SU-DHL-6 (cell line): Measurements from ENCODE around the gene NID2.

Experiments used
- H2AFZ ChIP-seq: fragments of 200-600 bp; sonication (generic); 2 replicates; pipeline ENCODE4 v1.6.1; 2014; ENCODE audit warnings: low read depth, mild to moderate bottlenecking, moderate library complexity, mixed read lengths, antibody characterized with exemption, low read length; ENCODE audit not compliant: severe bottlenecking
- H3F3A ChIP-seq: fragments of 200-600 bp; shearing (Covaris generic); 2 replicates; pipeline ENCODE4 v1.6.0; 2016; ENCODE audit warnings: antibody characterized with exemption, mild to moderate bottlenecking; ENCODE audit not compliant: insufficient read depth
- H3K27ac ChIP-seq: fragments of 200-600 bp; sonication (generic); 2 replicates; pipeline ENCODE4 v1.5.1; 2016; ENCODE audit warnings: low read depth, mild to moderate bottlenecking, low read length, moderate library complexity, mixed read lengths
- H3K27me3 ChIP-seq: fragments of 200-600 bp; sonication (generic), shearing (Covaris generic); 2 replicates; pipeline ENCODE4 v1.6.0; 2014; ENCODE audit warnings: mild to moderate bottlenecking, low read length
- H3K36me3 ChIP-seq: fragments of 200-600 bp; sonication (generic); 2 replicates; pipeline ENCODE4 v1.6.1; 2014; ENCODE audit warnings: mild to moderate bottlenecking, low read length, mixed read lengths
- H3K4me2 ChIP-seq: fragments of 300-600, 200-600 bp; shearing (Covaris generic), sonication (generic); 2 replicates; pipeline ENCODE4 v1.6.0; 2014; ENCODE audit warnings: low read length, low read depth, mild to moderate bottlenecking; ENCODE audit not compliant: poor library complexity, severe bottlenecking
- H3K4me3 ChIP-seq: fragments of 200-600 bp; sonication (generic); 2 replicates; pipeline ENCODE4 v1.5.1; 2014; ENCODE audit warnings: antibody characterized with exemption, low read length, mild to moderate bottlenecking, mixed read lengths; ENCODE audit not compliant: insufficient read depth, poor library complexity, severe bottlenecking
- H3K79me2 ChIP-seq: fragments of 200-600 bp; sonication (generic); 2 replicates; pipeline ENCODE4 v1.6.1; 2014; ENCODE audit warnings: mild to moderate bottlenecking, low read length, moderate library complexity; ENCODE audit not compliant: insufficient read depth
- H3K9ac ChIP-seq: fragments of 200-600 bp; sonication (generic); 2 replicates; pipeline ENCODE4 v1.7.0; 2014; ENCODE audit warnings: mild to moderate bottlenecking, low read length
- H3K9me2 ChIP-seq: fragments of 200-600 bp; sonication (generic); replicated peaks from 2 replicates; pipeline ENCODE4 v1.6.1; 2014; ENCODE audit warnings: low read length; ENCODE audit not compliant: insufficient read depth
- H3K9me3 ChIP-seq: fragments of 200-600 bp; sonication (generic); 2 replicates; pipeline ENCODE4 v1.6.1; 2014; ENCODE audit warnings: low read length, mixed read lengths; ENCODE audit not compliant: insufficient read depth
- H4K20me1 ChIP-seq: fragments of 200-600 bp; sonication (generic); 2 replicates; pipeline ENCODE4 v1.6.1; 2014; ENCODE audit warnings: low read depth, mild to moderate bottlenecking, antibody characterized with exemption, low read length, moderate library complexity, mixed read lengths
- EZH2phosphoT487 ChIP-seq: fragments of 200-600 bp; sonication (generic), shearing (Covaris generic); conservative IDR thresholded peaks from 2 replicates; pipeline ENCODE4 v1.6.1; 2018; ENCODE audit warnings: mild to moderate bottlenecking, antibody characterized with exemption, low read length, moderate library complexity, mixed read lengths
- TF ChIP-seq, protein P1 (sequence below): fragments of 200-600 bp; sonication (generic); IDR thresholded peaks from one replicate; pipeline ENCODE4 v1.5.1; 2017; ENCODE audit warnings: antibody characterized with exemption, mild to moderate bottlenecking, low read length, moderate library complexity; ENCODE audit not compliant: insufficient read depth, poor library complexity, severe bottlenecking

NID2 gene

DNA sequence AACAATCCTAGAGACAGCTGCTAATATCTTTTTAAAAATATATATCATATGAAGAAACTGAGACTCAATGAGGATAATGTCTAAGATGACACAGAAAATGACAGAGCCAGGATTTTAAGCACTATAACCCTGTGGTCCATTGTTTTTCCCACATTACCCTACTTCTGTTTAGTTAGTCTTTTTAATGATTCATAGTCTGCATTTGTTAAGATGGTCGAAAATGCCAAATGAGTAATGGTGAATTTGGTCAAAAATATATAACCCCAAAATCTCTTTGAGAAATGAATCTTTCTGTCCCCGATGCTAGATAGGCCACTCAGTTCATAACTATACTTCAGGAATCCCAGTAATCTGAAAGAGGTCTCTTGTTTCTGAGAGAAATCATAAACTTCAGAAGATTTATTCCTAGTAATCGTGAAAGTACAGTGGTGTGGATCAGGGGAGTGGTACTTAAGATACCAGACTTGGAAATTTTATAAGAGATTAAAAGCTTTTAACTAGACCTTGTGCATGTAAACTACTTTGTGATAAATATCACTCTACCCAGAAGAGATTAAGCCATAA, 68.8 kb downstream of the NID2 start:
- Histone ChIP-seq H3K27ac (no peak overlapping the region), H3K4me3 (no peak overlapping the region), H2AFZ (no peak overlapping the region), H4K20me1 (peaks cover 14% of the 10 kb centered on the region; the same call in 1 of the 2 replicates), H3K79me2 (peaks cover 46% of the 10 kb centered on the region), H3K9me3 (no peaks in the 10 kb centered on the region), H3F3A (peaks cover 7% of the 10 kb centered on the region; the same call in 1 of the 2 replicates), H3K9ac (no peak overlapping the region), H3K4me2 (no peak overlapping the region), H3K27me3 (no peaks in the 10 kb centered on the region), H3K36me3 (peaks cover 93% of the 10 kb centered on the region), H3K9me2 (no peaks in the 10 kb centered on the region)
- TF ChIP-seq EZH2phosphoT487, result no peak
- TF ChIP-seq, protein P1, sequence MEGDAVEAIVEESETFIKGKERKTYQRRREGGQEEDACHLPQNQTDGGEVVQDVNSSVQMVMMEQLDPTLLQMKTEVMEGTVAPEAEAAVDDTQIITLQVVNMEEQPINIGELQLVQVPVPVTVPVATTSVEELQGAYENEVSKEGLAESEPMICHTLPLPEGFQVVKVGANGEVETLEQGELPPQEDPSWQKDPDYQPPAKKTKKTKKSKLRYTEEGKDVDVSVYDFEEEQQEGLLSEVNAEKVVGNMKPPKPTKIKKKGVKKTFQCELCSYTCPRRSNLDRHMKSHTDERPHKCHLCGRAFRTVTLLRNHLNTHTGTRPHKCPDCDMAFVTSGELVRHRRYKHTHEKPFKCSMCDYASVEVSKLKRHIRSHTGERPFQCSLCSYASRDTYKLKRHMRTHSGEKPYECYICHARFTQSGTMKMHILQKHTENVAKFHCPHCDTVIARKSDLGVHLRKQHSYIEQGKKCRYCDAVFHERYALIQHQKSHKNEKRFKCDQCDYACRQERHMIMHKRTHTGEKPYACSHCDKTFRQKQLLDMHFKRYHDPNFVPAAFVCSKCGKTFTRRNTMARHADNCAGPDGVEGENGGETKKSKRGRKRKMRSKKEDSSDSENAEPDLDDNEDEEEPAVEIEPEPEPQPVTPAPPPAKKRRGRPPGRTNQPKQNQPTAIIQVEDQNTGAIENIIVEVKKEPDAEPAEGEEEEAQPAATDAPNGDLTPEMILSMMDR, result no peak

DNA sequence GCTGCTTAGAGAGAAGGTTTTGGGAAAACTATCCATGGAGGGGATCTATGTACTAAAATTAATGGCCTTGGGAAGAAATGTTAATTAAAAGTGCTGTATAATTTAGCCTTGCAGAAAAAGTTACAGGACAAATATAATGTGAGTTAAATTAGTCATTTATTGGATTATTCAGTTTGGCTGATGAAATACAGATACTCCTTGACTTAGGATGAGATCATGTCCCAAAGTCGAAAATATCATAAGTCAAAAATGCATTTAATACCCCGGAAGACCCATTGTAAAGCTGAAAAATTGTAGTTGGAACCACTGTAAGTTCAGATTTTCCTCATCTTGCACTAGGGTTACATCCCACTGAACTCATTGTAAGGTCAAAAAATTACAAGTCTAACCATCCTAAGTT, 69.8 kb downstream of the NID2 start:
- H3K27ac ChIP-seq, result no peak overlapping the region

DNA sequence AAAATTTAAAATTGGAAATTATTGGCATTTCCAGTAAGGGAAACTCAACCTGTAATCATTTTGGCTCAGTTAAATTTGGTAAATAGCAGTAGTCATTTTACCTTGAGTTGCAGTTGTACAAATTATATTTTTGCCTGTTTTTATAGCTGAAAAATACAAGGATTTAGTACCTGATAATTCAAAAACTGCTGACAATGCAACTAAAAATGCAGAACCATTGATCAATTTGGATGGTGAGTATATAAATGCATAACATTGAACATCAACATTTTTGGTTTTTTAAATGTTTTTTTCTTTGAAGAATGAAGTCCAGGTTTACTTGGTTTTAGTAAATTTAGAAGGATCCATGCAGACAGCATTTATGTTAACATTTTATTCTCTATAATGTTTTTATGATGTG, 70.5 kb downstream of the NID2 start:
- no peaks in the 10 kb centered on the region for H3K9me2 ChIP-seq
- H3F3A ChIP-seq, result peaks cover 10% of the 10 kb centered on the region; the same call in 1 of the 2 replicates
- no peak overlapping the region for H3K4me3 ChIP-seq
- H3K36me3 ChIP-seq, result peaks cover 90% of the 10 kb centered on the region
- no peak overlapping the region for H3K4me2 ChIP-seq
- H3K27me3 ChIP-seq, result no peaks in the 10 kb centered on the region
- H2AFZ ChIP-seq, result no peak overlapping the region
- no peak overlapping the region for H3K9ac ChIP-seq
- H4K20me1 ChIP-seq, result peaks cover 14% of the 10 kb centered on the region; the same call in 1 of the 2 replicates
- H3K79me2 ChIP-seq, result peaks cover 59% of the 10 kb centered on the region
- H3K9me3 ChIP-seq, result no peaks in the 10 kb centered on the region
- H3K27ac ChIP-seq, result no peak overlapping the region
- no peak for TF ChIP-seq EZH2phosphoT487
- TF ChIP-seq, protein P1, result no peak

More for the DNA sequence above, 69.8 kb downstream of the NID2 start:
- no peak overlapping the region for H3K9ac ChIP-seq
- no peak overlapping the region for H2AFZ ChIP-seq
- peaks cover 7% of the 10 kb centered on the region; the same call in 1 of the 2 replicates for H3F3A ChIP-seq
- no peak overlapping the region for H3K4me3 ChIP-seq
- H3K36me3 ChIP-seq, result peaks cover 94% of the 10 kb centered on the region
- H3K27me3 ChIP-seq, result no peaks in the 10 kb centered on the region
- no peak overlapping the region for H3K4me2 ChIP-seq
- H3K79me2 ChIP-seq, result peaks cover 56% of the 10 kb centered on the region
- no peaks in the 10 kb centered on the region for H3K9me2 ChIP-seq
- H4K20me1 ChIP-seq, result peaks cover 14% of the 10 kb centered on the region; the same call in 1 of the 2 replicates
- no peaks in the 10 kb centered on the region for H3K9me3 ChIP-seq
- TF ChIP-seq EZH2phosphoT487, result no peak
- TF ChIP-seq, protein P1, result no peak
